Middle frontal gyrus (tissue), 1 donor: ENCODE data around the gene CCDC188.

Source experiments
- DNase-seq: peaks from one replicate; pipeline ENCODE4 v3.0.0-alpha.2; 2015; ENCODE audit warnings: low spot score; ENCODE audit errors: extremely low spot score

The CCDC188 gene

DNA sequence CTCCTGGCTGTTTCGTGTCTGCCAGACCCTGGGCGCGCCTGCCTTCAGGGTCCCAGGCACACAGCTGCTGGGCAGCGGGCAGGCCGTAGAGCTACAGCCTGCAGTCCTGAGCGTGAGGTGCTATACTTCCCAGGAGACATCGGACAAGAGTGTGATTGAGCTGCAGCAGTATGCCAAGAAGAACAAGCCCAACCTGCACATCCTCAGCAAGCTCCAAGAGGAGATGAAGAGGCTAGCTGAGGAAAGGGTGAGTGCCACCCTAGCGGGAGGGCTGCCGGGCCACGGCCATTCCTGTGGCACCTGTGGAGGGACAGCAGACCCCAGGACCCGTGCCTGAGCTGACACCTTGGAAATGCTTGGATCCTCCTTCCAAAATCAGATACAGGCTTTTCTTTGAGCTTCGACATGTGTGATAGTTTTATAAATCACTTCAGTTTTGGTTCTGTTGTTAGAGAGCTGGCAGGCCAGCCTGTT is 42.1 kb downstream of the CCDC188 start:
- DNase-seq = no peak

DNA sequence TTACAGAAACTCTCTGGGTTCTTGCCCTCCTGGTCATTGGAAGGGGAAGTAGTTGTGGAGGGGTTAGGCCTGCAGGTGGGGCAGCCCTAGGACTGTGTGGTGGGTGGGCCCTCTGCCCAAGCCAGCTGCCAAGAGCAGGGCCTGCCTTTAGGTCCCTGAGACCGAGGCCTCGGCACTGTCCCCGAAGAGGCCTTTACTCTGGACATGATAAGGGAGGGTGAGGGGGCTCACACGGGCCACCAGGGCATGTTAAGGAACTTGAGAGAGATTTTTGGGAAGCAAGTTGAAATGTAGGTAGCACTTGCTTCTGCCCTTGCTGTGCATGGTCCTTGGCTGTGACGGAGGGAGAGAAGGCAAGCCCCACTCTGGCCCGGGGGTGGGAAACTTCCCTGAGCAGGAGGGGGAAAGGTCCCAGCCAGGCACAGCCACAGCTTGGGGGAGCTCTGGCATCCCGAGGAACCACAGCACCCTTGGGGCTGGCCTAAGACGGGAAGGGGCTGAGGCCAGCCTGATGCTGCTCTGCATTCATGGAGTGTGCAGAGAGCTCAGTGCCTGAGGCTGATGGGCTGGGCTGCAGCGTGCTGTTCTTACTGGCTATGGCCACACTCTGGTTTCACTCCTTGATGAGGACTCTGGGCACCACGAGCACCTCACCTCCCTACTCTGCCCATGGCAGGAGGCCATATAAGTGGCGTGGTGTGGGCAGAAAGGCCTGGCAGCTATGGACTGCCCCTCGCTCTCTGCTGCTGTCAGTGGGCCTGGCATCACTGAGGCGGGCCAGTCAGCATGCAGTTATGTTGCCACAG is 42.7 kb downstream of the CCDC188 start:
- DNase-seq = no peak

DNA sequence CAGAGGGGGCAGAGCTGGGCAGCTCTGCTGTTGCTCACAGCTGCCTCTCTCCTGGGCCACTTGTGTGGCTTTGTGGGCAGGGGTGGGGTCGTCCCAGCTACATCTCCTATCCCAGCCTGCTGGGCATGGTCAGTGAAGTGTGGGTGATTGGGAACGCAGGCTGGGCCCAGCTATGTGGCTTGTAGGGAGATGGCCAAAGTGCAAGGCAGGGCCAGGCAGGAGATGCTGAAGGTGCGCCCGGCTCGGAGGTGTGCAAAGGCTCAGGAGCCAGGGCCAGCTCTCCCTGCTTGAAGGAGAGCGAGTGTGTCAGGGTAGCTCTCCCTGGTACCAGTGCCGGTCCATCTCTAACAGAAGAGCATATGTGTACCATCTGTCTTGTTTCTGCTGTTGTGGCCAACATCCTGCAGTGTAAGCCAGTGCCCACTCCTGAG is 43.4 kb downstream of the CCDC188 start:
- no peak for DNase-seq

DNA sequence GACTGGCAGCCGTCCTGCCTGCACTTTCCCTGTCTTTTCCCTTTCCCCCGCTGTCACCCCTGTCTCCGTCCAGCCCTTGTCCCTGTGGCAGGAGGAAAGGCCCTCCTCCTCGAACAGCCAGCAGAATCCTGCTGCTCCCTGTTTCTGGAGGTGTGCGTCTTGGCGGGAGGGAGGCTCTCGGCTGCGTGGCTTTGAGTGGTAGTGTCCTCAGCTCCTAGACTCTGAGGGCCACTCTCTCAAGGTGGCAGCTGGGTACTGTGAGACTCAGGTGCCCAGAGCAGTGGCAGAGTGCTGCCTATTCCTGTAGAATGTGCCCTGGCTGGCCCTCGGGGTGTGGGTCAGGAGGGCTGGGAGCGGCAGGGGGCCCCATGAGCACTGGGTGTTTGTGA is 44.0 kb downstream of the CCDC188 start:
- no peak for DNase-seq

DNA sequence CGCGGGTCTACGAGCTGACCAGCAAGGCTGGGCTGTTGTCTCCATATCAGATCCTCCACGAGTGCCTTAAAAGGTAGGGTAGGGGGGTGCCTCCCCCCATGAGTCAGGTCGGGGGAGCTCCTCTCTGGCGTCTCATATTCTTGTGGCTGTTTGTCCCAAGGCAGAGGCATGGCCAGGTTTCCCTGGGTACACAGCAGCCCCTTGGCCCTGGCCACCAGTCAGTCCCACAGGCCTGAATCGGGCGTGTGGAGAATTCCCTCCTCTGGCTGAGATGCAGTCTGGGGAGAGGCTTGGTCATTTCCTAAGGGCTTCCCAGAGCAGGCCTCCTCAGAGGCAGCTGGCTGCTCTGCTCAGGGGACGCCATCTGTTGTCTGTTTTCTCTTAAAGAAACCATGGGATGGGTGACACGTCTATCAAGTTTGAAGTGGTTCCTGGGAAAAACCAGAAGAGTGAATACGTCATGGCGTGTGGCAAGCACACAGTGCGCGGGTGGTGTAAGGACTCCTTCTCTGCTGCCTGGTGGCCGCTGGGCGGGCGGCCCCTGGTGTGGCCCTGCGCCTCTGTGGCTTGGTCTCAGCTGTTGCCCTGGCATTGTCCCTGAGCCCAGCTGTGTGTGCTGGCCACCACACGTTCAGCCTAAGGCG is 44.5 kb downstream of the CCDC188 start:
- no peak for DNase-seq

DNA sequence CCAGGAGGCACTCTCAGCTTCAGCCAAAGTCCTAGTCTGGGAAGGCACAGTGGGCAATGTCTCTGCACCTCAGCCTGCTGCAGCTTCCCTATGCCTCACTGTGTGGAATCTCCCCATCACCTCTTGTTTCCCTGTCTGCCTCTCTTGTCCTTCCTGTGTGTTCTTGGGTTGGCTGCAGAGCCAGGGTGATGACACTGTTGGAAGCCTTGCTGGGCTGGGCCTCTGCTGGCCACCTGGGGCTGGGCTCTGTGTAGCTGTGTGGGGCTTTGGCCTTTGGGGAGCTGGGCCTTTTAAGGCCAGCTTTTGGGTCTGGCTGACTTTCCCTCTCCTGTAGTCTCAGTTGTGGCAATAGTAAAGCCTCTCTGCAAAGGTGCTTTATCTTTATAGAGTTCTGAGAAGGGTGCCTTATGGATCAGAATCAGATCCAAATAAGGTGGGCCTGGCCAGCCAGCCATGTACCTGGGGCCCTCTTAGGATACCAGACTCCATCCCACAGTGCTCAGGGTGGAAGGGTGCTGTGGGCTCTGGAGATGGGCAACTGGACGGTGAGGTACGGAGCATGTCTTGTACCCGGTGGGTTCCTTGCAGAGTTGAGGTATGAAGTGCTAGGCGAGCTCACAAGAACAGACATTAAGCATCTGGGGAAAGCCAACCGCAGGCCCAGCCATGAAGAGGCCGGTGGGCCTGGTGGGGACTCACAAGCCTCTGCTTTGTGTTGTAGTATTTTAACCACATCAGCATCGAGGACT is 45.2 kb downstream of the CCDC188 start:
- no peak for DNase-seq

DNA sequence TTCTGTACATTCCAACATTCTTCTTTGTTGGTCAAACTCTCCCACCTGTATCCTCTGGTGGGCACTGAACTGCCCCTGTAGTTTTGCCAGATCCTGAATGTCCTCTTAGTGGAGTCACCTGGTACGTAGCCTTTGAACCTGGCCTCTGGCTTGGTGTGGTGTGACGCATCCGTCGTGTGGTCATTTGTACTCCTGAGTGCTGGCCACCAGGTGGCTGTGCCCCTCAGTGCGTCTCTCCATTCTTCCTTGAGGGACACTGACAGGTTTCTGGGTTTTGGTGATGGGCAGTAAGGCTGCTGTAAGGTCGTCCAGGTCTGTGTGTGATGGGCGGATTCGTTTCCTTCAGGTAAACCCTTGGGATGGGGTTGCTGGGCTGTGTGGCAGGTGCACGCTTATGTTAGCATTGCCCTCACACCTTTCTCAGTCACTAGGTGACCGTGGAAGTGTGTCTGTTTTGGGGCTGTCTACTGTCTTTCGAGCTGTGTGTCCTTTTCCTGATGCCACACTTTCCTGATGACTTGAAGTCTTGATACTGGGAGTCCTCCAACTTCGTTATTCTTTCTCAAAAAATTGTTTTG is 48.6 kb downstream of the CCDC188 start:
- DNase-seq = no peak

DNA sequence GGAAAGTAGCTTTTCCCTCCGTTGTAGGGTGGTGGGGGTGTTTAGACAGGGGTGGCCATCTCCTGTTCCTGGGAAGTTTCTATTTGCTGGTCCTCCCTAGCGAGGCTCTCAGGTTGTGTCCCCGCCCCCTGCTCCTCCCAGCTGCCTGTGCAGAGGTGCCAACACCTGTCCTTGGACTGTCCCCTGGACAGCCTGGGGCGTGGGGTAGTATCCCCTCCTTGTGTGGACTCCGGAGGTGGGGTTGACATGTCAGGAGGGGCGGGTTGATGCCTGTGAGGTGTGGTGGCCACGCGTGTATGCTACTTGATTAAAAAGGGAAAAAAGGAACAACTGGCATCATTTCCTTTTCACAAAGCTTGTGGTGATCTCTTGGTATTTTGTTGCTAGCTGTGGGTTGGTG is 49.2 kb downstream of the CCDC188 start:
- DNase-seq = no peak

DNA sequence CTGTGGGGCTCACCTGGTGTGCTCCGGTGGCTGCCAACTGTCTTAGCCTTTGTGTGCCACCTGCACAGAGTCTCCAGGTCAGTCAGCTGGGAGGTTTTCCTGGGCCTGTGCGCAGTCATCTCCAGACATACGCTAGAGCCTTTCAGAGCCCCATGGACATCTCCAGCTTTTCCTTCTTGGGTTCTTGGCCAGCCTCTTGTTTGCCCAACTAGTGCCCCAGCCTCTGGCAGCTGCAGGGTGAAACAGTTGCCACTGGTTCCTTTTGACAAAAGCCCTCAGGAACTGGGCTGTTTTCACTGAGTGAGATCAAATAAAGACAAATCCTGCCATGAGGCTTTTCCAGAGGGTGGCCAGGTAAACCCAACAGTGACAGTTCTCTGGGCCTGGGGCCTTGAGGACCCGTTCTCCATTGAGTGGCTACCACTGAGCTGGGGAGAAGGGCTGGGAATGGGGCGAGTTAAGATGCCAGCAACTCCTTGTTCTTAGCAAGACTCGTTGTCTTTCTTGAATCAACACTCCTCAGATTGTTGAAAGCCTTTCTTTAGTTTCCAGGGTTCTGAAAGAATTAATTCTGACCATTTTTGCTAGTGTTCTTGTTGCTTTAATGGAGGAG is 51.6 kb downstream of the CCDC188 start:
- DNase-seq = no peak
